Right ventricle myocardium superior (tissue), 1 donor: ENCODE results near the gene ATP6V1E1. TPM values are rescaled to one million over a fixed set of nuclear protein-coding genes. Genes with fewer than 3 reads are reported as not detected.
"Not testable (repeated sequence)": the region's sequence is repeated elsewhere in the genome, so short reads cannot be mapped to it uniquely, and the experiment has no call there.

Experiments
- ATAC-seq: fragments of 200-7000 bp; cut with Tn5 transposase; one replicate; pipeline ENCODE4 v1.9.1; 2020; ENCODE audit warnings: mild to moderate bottlenecking; ENCODE audit not compliant: poor library complexity
- DNase-seq: peaks from one replicate; pipeline ENCODE4 v3.0.0-alpha.2; 2020
- intact Hi-C: fragments of 100-400 bp; cut with DNase I; formaldehyde crosslinking; loops from one replicate; pipeline ENCODE4 v1.11.2; 2022
- total RNA-seq: library from RNA; stranded (reverse); fragmentation: NEBNext Ultra II Directional; extraction: Animal tissue kit (Norgen Biotek cat#: 25700); gene quantifications from one replicate; pipeline ENCODE4 v1.2.1, GENCODE V29; 2021
- donor health status: DM: no; HTN: yes; CAD: no; lungs with severe emphysema.

ATP6V1E1 gene
- total RNA-seq, 1 donor from 2014 or later, result 199 TPM

DNA sequence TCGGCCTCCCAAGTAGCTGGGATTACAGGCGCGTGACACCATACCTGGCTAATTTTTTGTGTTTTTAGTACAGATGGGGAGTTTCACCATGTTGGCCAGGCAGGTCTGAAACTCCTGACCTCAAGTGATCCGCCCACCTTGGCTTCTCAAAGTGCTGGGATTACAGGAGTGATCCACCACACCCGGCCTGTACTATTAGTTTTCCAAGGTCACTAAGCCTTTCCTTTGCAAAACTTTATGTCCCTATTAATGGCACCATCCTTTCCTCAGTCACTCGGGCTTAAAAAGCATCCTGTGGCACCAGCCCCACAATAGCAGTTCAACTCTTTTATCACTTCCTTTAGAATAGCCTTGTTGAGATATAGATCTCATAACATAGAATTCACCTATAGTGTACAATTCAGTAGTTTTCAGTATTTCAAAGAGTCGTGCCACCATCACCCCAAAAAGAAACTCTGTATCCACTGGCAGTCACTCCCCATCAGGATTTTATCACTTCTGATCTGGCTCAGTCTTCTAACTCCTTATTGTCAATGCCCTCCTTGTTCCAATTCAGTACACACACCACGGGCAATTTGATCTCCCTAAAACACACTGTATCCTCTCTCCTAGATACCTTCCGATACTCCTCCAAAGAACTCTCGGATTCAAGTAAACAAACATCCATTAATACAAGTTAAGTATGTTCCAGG lies 9.1 kb upstream of the ATP6V1E1 start:
- intact Hi-C loops, result no loop called here
- ATAC-seq, result no peak

GRCh38 chr22:17636850-17637249 lies 8.3 kb upstream of the ATP6V1E1 start:
- intact Hi-C loops, ATAC-seq, DNase-seq: not testable (repeated sequence)

More for the DNA sequence above, 9.1 kb upstream of the ATP6V1E1 start:
- no peak for DNase-seq

DNA sequence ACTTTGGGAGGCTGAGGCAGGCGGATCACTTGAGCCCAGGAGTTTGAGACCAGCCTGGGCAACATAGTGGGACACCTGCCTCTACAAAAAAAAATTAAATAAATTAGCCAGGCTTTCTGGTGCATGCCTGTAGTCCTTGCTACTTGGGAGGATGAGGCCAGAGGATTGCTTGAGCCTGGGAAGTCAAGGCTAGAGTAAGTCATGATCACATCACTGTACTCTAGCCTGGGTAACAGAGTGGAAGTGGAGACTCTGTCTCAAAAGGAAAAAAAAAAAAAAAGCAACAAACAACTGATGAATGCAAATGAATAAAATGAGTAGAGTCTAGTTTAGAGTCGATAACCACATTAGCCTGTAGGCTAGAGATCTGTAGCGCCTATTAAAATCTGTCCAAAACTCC lies 6.1 kb upstream of the ATP6V1E1 start:
- ATAC-seq (no peak), DNase-seq (no peak)
- intact Hi-C loops, result no loop called here

DNA sequence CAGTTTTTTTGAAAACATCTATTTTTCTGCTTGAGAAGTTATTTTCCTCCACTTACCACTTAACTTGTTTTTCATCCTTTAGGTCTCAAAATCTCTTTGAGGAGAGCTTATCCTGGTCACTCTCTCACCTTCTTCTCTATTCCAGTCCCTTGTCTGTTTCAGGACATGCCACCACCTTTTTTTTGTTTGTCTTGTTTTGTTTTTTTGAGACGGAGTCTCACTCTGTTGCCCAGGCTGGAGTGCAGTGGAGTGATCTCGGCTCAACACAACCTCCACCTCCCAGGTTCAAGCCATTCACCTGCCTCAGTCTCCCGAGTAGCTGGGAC lies 5.4 kb upstream of the ATP6V1E1 start:
- no peak for ATAC-seq
- intact Hi-C loops, result no loop called here
- DNase-seq, result no peak

GRCh38 chr22:17633217-17633997 lies 4.9 kb upstream of the ATP6V1E1 start:
- intact Hi-C loops, result no loop called here
- ATAC-seq (no peak), DNase-seq (no peak)

DNA sequence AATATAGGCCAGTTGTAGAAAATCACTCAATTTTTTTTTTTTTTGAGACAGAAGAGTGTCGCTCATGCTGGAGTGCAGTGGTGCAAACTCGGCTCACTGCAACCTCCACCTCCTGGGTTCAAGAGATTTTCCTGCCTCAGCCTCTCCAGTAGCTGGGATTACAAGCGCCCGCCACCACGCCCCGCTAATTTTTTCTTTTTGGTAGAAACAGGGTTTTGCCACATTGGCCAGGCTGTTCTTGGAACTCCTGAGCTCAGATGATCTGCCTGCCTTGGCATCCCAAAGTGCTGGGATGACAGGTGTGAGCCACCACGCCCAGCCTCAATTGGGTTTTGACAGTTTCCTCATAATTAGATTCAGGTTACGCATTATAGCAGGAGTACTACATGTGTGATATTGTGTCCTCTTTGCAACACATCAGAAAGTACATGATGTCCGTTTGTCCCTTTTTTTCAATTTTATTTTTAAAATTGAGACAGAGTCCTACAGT lies 2.6 kb upstream of the ATP6V1E1 start:
- intact Hi-C loops, result no loop called here
- DNase-seq (no peak), ATAC-seq (no peak)

DNA sequence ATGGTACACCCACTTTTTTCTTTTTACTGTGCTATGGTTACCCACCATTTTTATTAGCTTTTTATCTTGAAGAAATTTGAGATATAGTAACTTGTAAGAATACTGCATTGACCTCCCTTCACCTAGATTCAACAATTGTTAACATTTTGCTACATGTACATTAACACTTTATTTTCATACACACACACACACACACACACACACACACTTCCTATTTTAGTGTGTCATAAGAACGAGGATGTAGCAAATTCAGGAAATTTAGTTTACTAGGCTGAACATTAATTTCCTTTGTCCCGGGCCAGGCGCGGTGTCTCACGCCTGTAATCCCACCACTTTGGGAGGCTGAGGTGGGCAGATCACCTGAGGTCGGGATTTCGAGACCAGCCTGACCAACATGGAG lies 1.1 kb upstream of the ATP6V1E1 start:
- intact Hi-C loops, result no loop called here
- ATAC-seq (no peak), DNase-seq (no peak)

- intact Hi-C loops, result no loop called here
- ATAC-seq, result peak; percentile 1
Measured at GRCh38 chr22:17629173-17629489, 582 bp upstream of the ATP6V1E1 start.

DNA sequence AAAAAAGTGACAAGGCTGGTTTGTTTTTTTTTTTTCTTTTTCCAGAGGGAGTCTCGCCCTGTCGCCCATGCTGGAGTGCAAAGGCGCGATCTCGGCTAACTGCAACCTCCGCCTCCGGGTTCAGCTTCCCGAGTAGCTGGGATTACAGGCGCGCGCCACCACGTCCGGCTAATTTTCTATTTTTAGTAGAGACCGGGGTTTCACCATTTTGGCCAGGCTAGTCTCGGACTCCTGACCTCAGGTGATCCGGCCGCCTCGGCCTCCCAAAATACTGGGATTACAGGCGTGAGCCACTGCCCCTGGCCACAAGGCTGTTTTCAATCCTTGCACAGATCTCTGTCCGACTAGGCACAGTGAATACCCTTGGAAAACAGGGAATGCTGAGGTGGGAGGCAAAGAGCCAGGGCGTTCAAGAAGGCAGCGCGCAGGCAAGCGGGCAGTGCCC lies 566 bp downstream of the ATP6V1E1 start:
- ATAC-seq (no peak), DNase-seq (no peak)
- intact Hi-C loops, result no loop called here

More at GRCh38 chr22:17629173-17629489, 582 bp upstream of the ATP6V1E1 start:
- no peak for DNase-seq

GRCh38 chr22:17613280-17613679 lies 15.3 kb downstream of the ATP6V1E1 start:
- DNase-seq, result no peak
- intact Hi-C loops, result no loop called here

GRCh38 chr22:17612057-17612456 lies 16.5 kb downstream of the ATP6V1E1 start:
- ATAC-seq, result no peak
- DNase-seq, result no peak
- intact Hi-C loops, result no loop called here

More at GRCh38 chr22:17613280-17613679, 15.3 kb downstream of the ATP6V1E1 start:
- no peak for ATAC-seq

DNA sequence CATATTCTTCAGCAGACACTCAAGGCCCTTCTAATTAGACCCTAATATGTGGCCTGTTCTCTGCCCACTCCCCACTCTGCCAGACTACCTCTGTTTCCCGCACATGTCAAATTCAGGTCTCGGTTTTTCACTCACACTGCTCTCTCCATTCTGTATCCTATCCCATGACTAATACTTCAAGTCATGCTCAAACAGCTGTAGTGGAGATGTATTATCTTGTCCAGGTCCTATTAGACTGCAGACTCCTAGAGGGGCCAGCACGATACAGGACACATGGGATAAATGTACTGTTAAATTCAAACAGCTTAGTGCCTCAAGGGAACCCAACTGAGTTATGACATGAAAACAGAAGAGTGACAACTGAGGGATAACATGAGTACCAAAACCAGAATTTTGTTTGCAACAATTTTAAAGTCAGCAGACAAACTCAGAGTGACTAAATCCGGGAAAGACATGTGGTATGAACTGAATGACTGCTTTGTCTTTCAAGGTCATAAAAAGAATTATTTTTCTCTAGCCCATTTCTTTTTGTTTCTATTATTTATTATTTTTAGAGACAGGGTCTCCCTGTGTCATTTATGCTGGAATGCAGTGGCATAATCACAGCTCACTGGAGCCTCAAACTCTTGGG lies 20.5 kb downstream of the ATP6V1E1 start:
- intact Hi-C loops, result loop anchor here (5.0 kb wide), 1 partner anchor 51 kb away; no protein-coding TSS in a partner anchor
- ATAC-seq, result no peak
- no peak for DNase-seq

DNA sequence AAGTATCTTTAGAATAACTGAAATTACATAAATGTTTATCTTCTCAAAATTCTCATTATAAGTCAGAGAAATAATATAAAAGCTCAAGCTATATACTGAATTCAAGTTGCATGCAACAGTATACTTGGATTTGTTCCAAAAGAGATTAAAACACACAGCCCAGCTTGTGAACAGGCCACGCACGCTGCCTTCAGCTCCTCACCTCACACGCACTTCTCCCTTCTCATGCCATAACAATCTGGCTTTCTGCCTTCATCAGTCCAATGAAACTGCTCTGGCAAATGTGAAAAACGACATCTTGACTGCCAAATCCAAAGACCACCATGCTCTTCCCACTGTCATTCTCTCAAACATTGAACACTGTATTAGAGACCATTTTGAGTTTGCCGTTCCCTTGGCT lies 22.1 kb downstream of the ATP6V1E1 start:
- DNase-seq (no peak), ATAC-seq (peak; percentile 77)
- intact Hi-C loops, result loop anchor here (5.0 kb wide), 1 partner anchor 49 kb away; no protein-coding TSS in a partner anchor

GRCh38 chr22:17603668-17604067 lies 24.9 kb downstream of the ATP6V1E1 start:
- intact Hi-C loops, result no loop called here
- DNase-seq (no peak), ATAC-seq (no peak)

DNA sequence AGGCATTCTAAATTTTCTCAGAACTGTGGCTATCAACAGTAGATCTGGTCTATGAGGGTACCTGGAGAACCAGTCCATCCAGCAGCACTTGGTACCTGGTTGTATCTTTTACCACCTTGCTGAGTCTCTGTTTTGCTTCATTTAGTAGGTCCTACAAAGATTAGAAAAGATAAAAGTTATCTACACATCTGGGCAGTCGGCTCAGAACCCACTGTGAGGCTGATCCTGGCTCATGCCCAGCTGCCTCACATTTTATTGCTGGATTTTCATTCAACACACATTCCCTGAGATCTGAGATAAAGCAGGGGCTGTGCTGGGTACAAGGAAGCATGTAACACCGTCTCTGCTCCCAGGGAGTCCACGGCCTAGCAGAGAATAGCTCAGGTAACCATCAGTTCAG lies 27.5 kb downstream of the ATP6V1E1 start:
- ATAC-seq (no peak), DNase-seq (no peak)
- intact Hi-C loops, result no loop called here

DNA sequence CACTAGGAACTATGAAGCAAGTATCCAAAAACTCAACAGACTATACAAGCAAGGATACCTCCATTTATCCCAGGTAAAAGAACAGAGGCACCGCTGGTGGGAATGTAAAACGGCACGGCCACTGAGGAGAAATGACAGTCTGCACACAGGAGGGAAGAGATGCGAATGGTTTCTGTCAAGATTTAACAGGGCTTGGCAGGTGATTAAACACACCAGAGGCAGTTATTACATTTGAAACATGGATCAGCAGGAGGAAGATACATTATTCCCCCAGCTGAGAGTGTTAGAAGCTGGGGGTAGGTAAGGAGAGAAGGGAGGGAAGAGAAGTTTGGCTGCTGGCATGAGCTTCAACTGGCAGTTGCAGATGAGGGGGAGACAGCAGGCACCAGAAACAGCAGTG lies 30.2 kb downstream of the ATP6V1E1 start:
- intact Hi-C loops, result no loop called here
- DNase-seq, result no peak
- no peak for ATAC-seq

DNA sequence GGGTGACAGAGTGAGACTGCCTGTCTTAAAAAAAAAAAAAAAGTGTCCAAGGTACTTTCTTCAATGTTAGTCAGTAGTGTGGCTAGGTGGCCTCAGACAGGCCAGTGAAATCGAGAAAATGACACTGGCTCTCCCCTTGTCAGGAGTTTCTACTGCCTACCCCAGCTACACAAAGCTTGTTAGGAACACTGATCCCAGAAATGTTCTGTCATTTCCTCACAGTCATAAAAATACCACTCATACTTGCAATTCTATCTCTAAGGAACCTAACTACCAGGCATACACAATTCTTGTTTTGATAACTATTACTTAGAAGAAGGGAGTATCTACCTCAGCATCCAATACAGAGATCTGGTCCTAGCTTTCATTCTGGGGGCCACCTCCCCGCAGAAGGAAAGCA lies 31.3 kb downstream of the ATP6V1E1 start:
- no peak for DNase-seq
- ATAC-seq, result no peak
- intact Hi-C loops, result no loop called here

DNA sequence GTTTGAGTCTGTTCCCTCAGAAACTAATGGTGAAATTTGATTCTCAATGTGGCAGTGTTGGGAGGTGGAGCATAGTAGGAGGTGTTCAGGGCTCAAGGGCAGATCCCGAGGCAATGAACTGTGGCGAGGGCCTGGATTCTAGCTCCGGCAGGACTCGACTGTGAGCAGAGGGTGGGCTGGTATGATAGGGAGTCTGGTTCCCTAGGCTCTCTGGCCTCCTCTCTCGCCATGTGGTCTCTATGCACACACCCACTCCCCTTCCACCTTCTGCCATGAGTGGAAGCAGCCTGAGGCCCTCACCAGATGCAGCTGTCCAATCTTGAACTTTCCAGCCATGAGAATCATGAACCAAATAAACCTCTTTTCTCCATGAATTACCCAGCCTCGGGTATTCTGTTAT lies 32.3 kb downstream of the ATP6V1E1 start:
- intact Hi-C loops, result no loop called here
- ATAC-seq (no peak), DNase-seq (no peak)

DNA sequence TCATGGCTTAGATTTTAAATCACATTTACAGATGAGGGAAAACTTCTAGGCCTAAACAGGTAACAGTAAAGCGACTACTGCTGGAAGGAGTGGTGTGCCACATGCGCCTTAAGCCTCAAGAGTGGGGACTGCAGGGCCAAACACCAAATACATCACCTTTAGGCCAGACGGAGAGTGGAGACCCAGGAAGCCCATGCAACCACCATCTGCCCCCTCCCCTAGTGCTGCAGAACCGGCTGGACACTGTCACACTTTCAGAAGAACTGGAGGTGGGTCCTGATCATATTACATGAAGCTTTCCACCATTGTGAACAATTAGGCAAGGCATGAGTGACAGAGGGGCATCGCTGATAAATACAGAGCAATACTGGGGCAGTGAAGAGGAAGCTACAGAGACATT lies 36.3 kb downstream of the ATP6V1E1 start:
- ATAC-seq, result no peak

GRCh38 chr22:17590586-17590985 lies 38.0 kb downstream of the ATP6V1E1 start:
- intact Hi-C loops, result no loop called here
- ATAC-seq (no peak), DNase-seq (no peak)

More for the DNA sequence above, 36.3 kb downstream of the ATP6V1E1 start:
- no peak for DNase-seq
- intact Hi-C loops, result no loop called here
